NT2/D1 (cell line): ENCODE measurements around the gene GPC6.

Experiments
- DNase-seq: peaks from one replicate; pipeline ENCODE4 v3.0.0-alpha.2; 2011; ENCODE audit warnings: low read depth, low spot score
- H3K27me3 ChIP-seq: 2 replicates; pipeline ENCODE4 v1.6.0; 2011; ENCODE audit warnings: mild to moderate bottlenecking; ENCODE audit not compliant: insufficient read length, insufficient read depth
- H3K36me3 ChIP-seq: 2 replicates; pipeline ENCODE4 v1.6.1; 2011; ENCODE audit warnings: mild to moderate bottlenecking, low read length, mixed read lengths; ENCODE audit not compliant: insufficient read depth, insufficient read length
- H3K4me1 ChIP-seq: 2 replicates; pipeline ENCODE4 v1.5.1; 2011; ENCODE audit not compliant: insufficient read depth, insufficient read length
- H3K4me3 ChIP-seq: 2 replicates; pipeline ENCODE4 v1.5.1; 2011; ENCODE audit warnings: low read depth; ENCODE audit not compliant: insufficient read length
- H3K9ac ChIP-seq: 2 replicates; pipeline ENCODE4 v1.6.0; 2011; ENCODE audit warnings: low read depth; ENCODE audit not compliant: insufficient read length
- H3K9me3 ChIP-seq: 2 replicates; pipeline ENCODE4 v1.5.1; 2011; ENCODE audit warnings: mild to moderate bottlenecking, low read length; ENCODE audit not compliant: insufficient read depth
- SUZ12 ChIP-seq: IDR thresholded peaks from 2 replicates; pipeline ENCODE4 v1.6.1; 2011; ENCODE audit not compliant: insufficient read length, insufficient read depth; ENCODE audit errors: extremely low read depth
- YY1 ChIP-seq: IDR thresholded peaks from 2 replicates; pipeline ENCODE4 v1.6.1; 2011; ENCODE audit not compliant: insufficient read length, insufficient read depth
- ZNF274 ChIP-seq: IDR thresholded peaks from 2 replicates; pipeline ENCODE4 v1.6.1; 2011; ENCODE audit warnings: mild to moderate bottlenecking, low read depth, low read length

The GPC6 gene

DNA sequence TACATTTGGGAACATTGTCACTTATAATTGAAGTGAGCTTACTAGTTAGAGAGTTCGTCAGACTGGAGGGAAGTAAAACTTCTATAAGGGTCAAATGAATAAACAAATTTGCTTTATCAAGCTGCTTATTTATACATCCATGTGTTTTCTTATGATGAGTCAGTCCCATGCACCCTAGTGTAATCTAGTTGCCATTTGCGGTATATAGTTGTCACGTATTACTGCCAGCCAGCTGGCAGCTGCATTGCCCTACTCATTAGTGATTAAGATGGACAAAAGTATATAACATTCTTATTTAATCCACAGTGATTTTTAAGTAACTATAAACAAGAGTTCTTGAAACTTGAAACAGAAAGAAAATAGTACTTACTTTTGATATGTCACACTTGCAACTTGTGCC, 182.4 kb downstream of the GPC6 start:
- no peak for DNase-seq
- Histone ChIP-seq H3K9me3 (no peaks in the 10 kb centered on the region), H3K27me3 (no peaks in the 10 kb centered on the region)

DNA sequence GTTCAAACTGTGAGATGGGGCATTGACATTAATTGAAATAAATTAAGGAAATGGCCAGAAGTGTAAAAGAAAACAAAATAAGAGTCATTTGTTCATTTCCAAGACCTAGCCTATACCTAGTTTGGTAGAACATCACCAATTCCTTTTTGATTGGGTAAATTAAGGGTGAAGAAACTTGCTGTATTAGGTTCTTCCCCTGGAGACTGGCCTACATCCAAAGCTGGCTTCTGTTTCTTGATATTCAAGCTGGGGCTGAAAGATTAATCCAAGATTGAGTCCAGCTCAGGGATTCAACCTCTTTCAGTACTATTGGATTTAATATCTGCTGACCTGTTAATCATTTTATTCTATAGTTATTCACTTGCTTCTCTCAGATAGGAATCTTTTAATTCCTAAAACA, 183.2 kb downstream of the GPC6 start:
- no peaks in the 10 kb centered on the region for H3K36me3 ChIP-seq
- H3K9me3 ChIP-seq = no peaks in the 10 kb centered on the region
- H3K9ac ChIP-seq = no peak overlapping the region
- TF ChIP-seq YY1 = no peak
- TF ChIP-seq ZNF274 = no peak
- TF ChIP-seq SUZ12 = no peak
- H3K4me3 ChIP-seq = no peak overlapping the region
- no peaks in the 10 kb centered on the region for H3K4me1 ChIP-seq
- no peaks in the 10 kb centered on the region for H3K27me3 ChIP-seq
- DNase-seq = no peak

More for the DNA sequence above, 182.4 kb downstream of the GPC6 start:
- H3K36me3 ChIP-seq = no peaks in the 10 kb centered on the region
- no peak overlapping the region for H3K4me3 ChIP-seq
- H3K4me1 ChIP-seq = no peaks in the 10 kb centered on the region
- H3K9ac ChIP-seq = no peak overlapping the region
- TF ChIP-seq SUZ12 = no peak
- no peak for TF ChIP-seq YY1
- no peak for TF ChIP-seq ZNF274

- H3K9me3 ChIP-seq = no peaks in the 10 kb centered on the region
- H3K9ac ChIP-seq = no peak overlapping the region
- TF ChIP-seq YY1 = no peak
- TF ChIP-seq SUZ12 = no peak
- TF ChIP-seq ZNF274 = no peak
- no peaks in the 10 kb centered on the region for H3K36me3 ChIP-seq
- no peak for DNase-seq
- H3K4me3 ChIP-seq = no peak overlapping the region
- no peaks in the 10 kb centered on the region for H3K4me1 ChIP-seq
- no peaks in the 10 kb centered on the region for H3K27me3 ChIP-seq
Observed at GRCh38 chr13:93411186-93411680, 184.6 kb downstream of the GPC6 start.

GRCh38 chr13:93412676-93413075, 186.1 kb downstream of the GPC6 start:
- H3K9me3 ChIP-seq = no peaks in the 10 kb centered on the region
- TF ChIP-seq ZNF274 (no peak), SUZ12 (no peak)
- H3K4me1 ChIP-seq = no peaks in the 10 kb centered on the region
- no peak overlapping the region for H3K9ac ChIP-seq
- no peaks in the 10 kb centered on the region for H3K27me3 ChIP-seq
- H3K36me3 ChIP-seq = no peaks in the 10 kb centered on the region
- H3K4me3 ChIP-seq = no peak overlapping the region
- no peak for DNase-seq

- Histone ChIP-seq H3K36me3 (no peaks in the 10 kb centered on the region), H3K4me1 (no peaks in the 10 kb centered on the region), H3K9me3 (no peaks in the 10 kb centered on the region), H3K27me3 (no peaks in the 10 kb centered on the region), H3K4me3 (no peak overlapping the region), H3K9ac (no peak overlapping the region)
- TF ChIP-seq ZNF274 (no peak), SUZ12 (no peak), YY1 (no peak)
- DNase-seq = peak; percentile 2
Observed at GRCh38 chr13:93413972-93414717, 187.5 kb downstream of the GPC6 start.

DNA sequence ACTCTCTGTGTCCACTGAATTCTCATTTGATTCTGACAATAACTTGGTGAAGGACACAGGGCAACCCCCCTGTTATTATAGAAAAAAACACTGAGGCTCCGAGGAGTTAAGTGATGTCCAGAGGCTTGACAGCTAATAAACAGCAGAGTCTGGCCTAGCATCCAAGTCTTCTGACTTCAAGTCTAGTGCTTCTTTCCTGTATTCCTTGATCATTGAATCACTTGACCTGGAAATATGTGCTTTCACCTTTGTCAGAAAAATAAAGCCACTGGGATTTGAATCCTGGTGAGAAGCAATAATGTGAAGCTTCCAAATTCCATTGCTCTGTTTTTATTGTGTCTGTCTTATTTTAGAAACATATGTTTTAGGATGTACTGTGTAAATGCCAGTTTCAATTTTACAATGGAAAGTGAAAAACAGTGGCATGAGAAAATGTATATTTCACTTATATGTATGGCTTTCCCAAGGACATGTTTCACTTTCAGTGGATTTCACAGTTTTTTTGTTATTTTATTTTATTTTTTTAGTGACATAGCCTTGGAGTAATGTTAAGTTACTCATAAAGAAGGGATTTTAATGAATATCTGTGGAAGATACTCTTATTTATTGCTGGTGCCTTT, 190.2 kb downstream of the GPC6 start:
- no peaks in the 10 kb centered on the region for H3K36me3 ChIP-seq
- DNase-seq = no peak
- no peaks in the 10 kb centered on the region for H3K9me3 ChIP-seq
- no peaks in the 10 kb centered on the region for H3K4me1 ChIP-seq
- TF ChIP-seq YY1 = no peak
- TF ChIP-seq SUZ12 = no peak
- TF ChIP-seq ZNF274 = no peak
- H3K4me3 ChIP-seq = no peak overlapping the region
- H3K27me3 ChIP-seq = no peaks in the 10 kb centered on the region
- H3K9ac ChIP-seq = no peak overlapping the region

DNA sequence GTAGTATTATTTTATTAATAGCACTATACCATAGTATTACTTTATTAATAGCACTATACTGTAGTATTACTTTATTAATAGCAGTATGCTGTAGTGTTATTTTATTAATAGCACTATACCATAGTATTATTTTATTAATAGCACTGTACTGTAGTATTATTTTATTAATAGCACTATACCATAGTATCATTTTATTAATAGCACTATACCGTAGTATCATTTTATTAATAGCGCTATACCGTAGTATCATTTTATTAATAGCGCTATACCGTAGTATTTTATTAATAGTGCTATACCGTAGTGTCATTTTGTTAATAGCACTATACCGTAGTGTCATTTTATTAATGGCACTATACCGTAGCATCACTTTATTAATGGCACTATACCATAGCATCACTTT, 191.8 kb downstream of the GPC6 start:
- no peaks in the 10 kb centered on the region for H3K4me1 ChIP-seq
- no peak overlapping the region for H3K9ac ChIP-seq
- no peak for DNase-seq
- TF ChIP-seq YY1 (no peak), SUZ12 (no peak), ZNF274 (no peak)
- H3K27me3 ChIP-seq = no peaks in the 10 kb centered on the region
- no peaks in the 10 kb centered on the region for H3K9me3 ChIP-seq
- no peaks in the 10 kb centered on the region for H3K36me3 ChIP-seq
- H3K4me3 ChIP-seq = no peak overlapping the region
